HG03378 (cell line): ENCODE results near the gene GNB1L.
A peak's percentile ranks its signal among the peaks of the same experiment; 100 is the strongest.

Experiments used
- ATAC-seq: cut with Tn5 transposase; IDR thresholded peaks from one replicate; pipeline ENCODE4 v1.9.1; 2021; ENCODE audit warnings: mild to moderate bottlenecking, moderate library complexity; ENCODE audit not compliant: unreplicated experiment

Gene GNB1L

DNA sequence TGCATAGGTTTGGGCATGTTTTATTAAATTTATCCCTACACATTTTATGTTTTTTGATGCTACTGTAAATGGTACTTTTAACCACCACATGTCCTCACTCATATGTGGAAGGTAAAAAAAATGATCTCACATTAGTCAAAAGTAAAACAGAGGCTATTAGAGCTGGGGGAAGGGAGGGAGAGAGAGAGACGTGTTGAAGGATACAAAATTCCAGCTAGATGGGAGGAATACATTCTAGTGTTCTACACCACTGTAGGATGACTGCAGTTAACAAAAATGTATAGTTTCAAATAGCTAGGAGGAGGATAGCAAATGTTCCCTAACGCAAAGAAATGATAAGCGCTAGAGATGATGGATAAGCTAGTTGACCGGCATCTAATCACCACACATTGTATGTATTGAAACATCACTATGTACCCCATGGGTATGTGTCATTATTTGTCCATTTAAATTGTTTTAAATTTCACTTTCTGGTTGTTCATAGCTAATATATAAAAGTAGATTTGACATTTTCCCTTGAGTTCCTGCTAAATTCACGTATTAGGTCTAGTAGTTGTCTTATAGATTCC lies 9.9 kb upstream of the GNB1L start:
- ATAC-seq, result no peak

DNA sequence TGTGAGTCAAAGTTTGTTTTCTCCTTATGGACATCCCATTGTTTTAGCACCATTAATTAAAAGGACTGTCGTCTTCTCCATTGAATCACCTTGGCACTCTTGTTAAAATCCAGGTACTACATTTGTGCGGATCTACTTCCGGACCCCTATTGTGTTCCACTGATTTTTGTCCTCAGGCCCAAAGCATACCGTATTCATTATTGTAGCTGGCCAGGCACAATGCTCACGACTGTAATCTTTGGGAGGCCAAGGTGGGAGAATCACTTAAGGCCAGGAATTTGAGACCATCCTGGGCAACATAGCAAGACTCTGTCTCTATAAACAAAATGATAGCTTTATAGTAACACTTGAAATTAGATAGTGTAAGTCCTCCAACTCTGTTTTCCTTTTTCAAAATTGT lies 8.9 kb upstream of the GNB1L start:
- ATAC-seq, result no peak

DNA sequence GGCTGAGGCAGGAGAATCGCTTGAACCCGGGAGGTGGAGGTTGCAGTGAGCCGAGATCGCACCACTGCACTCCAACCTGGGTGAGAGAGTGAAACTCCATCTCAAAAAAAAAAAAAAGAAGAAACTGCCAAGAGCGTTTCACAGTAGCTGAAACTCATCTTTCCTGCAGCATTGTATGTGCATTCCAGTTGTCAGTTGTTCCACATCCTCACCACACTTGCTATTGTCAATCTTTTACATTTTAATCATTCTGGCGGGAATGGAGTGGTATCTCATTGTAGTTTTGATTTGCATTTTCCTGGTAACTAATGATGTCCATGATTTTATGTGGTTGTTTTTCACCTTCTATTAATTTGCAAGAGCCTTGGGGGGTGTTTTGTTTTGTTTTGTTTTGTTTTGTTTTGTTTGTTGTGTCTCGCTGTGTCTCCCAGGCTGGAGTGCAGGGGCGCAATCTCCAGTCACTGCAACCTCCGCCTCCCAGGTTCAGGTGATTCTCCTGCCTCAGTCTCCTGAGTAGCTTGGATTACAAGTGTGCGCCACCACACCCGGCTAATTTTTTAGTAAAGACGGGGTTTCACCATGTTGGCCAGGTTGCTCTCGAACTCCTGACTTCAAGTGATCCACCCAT lies 8.1 kb upstream of the GNB1L start:
- no peak for ATAC-seq

DNA sequence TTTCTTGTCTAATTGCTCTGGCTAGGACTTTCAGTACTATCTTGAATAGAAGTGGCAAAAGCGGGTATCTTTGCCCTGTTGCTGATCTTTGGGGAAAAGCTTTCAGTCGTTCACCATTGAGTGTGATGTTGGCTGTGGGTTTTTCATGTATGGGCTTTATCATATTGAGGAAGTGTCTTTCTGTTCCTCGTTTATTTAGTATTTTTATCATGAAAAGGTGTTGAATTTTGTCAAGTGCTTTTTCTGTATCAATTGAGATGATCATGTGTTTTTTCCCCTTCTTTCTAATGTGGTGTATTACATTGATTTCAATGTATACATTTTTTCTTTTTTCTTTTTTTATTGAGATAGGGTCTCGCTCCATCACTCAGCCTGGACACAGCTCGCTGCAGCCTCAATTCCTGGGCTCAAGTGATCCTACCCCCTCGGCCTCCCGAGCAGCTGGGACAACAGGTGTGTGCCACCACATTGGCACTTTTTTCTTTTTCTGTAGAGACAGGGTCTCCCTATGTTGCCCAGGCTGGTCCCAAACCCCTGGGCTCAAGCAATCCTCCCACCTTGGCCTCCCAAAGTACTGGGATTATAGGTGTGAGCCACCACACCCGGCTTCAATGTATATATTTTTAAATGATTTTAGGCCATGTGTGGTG lies 5.3 kb upstream of the GNB1L start:
- ATAC-seq, result no peak

DNA sequence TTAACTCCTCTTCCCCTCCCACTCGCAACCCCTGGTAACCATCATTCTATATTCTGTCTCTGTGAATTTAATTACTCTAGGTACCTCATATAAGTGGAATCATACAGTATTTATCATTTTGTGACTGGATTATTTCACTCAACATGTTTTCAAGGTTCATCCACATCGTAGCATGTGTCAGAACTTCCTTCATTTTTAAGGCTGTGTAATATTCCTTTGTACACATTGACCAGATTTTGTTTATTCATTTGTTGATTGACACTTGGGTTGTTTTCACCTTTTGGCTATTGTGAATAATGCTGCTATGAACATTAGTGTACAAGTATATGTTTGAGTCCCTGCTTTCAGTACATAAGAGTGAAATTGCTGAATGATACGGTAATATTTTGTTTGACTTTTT lies 2.7 kb upstream of the GNB1L start:
- no peak for ATAC-seq

DNA sequence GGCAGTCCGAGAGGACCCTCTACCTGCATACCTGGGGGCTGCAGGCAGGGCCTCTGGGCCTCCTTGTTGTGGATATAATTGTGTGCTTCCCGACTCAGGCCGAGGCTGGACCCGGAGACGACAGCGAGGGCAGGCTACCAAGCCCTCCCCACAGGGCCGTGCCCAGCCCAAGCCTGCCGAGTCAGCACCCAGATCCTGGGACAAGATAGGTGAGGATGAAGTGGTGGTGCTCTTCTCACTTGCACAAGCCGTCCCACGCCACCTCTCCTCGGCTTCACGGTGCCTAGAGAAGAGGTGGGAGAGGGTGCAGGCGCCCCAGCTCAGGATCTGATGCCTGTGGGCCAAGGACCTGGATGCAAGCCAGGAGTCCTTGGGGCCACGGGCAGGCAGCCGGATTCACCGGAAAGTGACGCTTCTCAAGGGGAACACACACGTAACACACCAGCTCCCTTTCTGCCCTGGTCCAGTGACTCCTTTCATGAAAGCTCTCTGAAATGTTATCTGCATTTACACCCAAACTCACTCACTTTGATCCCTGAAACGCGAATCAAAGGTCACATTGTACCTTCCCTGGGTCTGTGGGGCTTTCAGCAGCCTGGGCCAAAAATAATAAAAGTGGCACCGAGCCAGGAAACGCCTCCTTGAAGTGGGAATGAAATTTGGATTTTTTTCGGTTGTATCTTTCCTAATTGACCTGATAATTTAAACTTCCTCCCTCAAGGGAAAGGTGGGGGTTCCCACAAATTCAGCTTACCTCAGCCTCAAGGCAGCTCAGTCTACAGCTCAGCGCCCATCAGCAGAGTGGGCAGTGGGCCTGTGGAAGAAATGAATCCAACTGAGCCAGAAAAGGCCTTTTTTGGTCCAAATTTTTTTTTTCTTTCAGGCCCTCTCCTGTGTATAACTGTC lies 1.1 kb upstream of the GNB1L start:
- peak; percentile 19 for ATAC-seq

DNA sequence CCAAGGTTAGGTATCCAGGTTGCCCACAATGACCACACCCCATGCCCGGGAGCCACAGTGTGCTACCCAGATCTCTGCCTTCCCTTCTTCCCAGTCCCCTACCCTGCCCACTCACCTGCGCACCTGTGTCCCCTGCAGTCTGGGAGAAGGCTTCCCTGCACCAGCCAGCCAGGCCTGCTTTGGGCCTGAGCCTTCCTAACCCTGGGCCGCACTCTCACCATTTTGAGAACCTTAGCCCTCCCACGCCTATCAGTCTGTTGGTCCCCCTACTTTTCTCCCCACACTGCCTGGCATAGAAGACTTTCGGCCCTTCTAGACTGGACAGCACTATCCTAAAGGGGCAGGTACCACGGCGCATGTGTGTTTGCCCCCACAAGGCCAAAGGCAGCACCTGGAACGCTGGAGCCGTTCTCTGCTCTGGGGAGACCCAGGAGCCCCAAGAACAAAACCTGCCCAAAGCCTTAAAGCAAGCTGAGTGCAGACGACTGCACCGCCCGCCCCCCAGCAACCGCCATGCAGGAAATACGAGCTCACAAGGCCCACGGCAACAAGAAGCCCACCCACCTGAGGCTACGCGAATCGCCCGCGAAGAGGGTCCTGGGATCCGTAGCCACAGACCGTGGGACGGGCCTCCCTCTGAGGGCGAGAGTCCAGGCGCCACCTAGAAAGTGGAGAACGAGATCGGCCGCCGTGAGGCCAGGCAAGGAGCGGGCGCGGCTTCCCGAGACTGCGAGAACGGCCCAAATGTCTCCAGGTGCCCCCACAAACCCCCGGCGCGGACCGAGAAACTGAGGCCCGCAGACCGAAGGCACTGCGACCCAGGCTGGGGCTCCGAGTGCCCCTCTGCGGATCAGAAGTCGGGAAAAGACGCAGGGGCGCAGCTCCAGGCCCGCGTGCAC lies 546 bp downstream of the GNB1L start:
- ATAC-seq, result peak; percentile 11

DNA sequence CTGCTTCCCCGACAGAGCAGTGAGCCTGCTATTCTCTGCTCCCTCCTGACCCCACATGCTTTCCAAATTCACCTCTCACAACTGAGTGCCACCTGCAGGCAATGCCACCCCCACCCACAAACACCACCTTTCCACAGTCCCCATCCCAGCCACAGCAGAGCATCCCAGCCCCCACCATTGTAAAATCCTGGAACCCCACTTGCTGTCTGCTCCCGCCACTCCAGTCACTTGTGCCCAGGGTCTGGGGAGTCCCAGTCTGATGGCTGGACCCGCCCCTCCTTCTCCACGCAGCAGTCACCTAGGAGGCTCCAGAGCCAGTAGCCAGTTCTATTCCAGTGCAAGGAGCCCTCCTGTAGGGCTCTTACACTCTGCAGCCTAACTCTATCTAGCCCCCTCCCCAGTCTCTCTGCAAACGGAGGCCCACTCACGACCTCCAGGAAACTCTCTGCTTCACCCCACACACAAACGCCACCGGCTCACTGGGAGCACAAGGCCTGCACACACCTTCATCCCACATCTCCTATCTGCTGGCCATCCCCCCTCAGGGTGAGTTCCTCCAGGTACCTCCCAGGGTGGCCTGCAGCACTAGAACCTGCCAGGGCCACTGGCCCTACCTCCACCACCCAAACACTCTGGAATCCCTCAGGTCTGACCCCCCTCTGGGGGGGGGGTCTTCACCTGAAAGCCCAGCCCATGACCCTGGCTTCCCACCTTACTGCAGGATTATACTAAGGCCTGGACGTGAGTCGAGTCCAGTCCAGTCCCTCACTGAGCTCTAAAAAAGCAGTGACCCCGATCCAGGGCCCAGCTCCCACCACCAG lies 1.4 kb downstream of the GNB1L start:
- no peak for ATAC-seq

DNA sequence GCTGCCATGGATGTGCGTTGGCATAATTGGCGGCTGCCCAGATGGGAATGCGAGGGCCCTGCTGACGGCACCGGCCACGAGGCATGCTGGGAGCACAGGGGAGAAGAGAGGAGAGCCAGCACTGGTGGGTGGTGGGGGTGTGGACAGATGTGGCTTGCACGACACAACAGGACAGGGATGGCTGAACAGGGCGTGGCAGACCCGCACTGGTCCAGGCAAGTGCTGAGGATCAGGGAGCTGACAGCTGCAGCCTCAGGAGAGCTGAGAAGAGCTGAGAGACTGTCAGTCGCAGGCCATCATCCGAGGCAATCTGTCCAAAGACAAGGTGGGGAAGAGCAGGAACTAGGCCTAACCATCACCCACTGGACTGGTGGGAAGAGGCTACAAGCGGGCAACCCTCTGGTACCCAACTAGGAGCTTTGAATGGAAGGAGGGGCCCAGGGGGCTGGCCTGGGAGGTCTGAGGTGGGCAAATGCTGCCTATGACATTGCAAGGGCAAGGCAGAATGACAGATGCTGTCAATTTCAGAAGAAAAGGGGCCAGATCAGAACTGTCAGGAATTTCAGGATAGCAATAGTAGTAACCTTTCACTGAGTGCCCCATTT lies 2.4 kb downstream of the GNB1L start:
- no peak for ATAC-seq

DNA sequence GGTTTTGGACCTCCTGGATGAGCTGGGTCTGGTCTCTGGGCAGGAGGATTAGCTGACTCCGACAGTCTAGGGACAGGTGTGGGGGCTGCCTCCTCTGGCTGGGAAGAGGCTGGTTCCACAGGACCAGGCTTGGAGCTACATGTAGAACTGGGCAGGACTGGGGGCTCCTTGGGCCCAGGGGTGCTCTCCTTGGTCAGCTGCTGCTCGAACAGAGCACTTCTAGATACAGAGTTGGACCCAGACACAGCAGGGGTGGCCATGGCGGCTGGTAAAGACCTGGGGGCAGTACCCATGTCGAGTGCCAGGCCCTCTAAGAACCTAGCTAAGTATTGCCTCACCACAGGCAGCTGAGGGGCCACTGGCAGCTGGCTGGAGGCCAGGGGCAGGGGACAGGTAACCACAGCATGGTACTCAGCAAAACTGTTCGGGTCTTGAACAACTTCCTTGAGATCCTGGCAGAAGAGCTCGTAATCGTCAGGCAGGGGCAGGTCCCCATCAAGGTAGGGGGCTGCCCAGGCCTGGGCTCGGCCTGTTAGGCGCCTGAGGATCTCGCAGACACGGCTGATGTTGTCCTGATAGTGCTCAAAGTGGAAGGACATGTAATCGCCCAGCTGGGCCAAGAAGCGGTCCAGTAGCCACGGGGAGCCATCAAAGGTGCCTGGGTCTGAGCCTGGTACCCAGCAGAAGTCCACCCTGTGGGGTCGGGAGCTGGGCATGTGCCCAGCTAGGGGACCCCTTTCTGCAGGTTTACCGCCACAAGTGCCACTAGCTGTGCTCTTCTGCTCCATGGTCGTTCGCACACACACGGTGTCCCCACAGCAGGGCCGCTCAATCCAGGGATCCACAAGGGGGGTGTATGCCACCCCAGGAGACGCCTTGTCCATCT lies 3.1 kb downstream of the GNB1L start:
- ATAC-seq, result no peak

DNA sequence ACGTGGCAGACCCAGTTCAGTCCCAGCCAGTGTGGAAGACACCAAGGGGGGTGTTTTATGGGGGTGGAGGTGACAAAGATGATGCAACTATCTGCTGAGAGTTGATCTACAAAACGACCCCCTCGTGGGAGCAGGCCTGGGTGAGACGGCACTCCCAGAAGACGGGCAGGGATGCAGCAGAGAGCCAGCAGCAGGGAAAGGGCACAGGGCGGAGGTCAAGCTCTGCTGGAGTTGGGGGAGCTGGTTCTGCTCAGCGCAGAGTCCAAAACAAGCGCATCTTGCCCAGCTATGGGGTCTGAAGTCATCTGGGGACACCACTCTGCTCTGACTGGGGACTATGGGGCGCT lies 3.9 kb downstream of the GNB1L start:
- ATAC-seq, result no peak

DNA sequence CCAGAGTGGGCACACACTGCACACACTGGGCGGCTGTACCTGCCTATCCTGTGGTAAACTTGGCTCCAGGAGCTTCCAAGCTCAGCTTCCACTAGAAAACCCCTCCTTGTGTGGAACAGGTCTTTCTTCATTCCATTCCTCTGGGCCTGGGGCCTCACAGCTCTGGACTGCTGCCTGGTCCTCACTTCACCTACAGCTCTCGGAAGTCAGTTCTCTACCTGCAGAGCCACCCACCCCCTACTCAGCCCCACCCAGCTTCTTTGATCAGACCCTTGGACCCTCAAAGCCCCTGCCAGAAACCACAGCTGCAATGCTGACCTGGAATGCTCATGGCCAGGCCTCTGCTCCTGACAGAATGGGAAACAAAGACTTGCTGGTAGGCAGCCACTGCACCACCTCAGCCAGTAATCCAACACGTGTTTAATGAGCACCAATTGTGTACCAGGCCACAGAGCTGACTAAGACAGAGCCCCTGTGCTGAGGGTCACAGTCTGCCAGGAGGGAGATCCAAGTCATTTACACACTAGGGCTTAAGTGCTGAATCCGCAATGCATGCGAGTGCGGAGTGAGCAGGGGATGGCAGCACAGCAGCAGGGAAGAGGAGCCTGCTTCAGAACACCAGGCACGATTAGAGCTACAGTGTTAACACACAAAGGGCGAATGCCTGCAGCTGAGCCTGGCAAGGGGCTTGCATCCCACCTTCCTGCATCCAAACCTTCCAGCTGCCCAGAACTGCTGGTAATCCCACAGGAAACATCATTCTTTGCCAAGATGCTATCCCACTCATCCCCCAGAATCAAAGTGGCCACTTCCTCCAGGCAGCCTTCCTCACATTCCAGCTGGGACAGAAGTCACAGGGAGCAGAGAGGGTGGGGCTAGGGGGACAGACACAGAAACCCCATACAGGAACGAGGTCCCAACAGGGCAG lies 4.6 kb downstream of the GNB1L start:
- ATAC-seq, result no peak

DNA sequence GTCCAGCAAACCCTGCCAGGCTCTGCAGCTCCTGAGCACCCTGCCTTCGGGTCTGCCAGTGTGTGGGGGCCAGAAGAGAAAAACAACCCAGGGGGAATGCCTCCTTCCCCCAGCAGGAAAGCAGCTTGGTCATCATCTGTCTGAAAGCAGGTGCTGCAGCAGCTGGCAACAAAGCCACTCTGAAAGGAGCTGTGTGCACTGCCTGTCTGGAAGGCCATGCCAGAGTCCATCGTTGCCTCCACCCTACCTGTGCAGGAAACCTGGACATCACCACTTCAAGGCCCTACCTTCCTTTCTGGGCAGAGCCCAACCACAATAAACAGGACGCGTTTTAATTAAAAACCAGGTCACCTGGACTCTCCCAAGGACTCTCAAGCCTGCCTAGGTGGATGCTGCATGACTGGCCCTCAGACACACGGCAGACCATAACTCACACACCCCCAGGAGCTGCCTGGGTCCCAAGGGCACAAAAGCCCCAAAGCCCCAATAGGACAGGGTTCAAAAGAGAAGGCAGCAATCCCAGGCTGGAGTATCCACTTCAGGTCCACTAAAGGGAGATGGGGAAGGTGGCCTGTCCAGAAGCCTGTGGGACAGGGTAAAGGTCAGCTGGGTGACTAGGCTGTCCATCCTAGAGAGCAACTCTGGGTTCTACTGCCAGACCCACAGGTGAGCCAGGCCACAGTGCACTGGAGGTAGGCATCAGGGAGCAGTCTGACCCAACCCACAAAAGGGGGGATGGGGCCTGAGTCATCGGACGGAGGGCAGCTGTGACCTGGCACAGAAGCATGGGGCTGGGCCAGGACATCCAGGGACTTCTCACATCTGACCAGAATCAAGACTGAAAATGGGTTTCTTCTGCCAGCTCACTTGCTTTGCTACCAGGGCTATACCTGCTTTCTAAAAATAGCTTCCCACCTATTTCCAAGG lies 6.1 kb downstream of the GNB1L start:
- ATAC-seq, result no peak

DNA sequence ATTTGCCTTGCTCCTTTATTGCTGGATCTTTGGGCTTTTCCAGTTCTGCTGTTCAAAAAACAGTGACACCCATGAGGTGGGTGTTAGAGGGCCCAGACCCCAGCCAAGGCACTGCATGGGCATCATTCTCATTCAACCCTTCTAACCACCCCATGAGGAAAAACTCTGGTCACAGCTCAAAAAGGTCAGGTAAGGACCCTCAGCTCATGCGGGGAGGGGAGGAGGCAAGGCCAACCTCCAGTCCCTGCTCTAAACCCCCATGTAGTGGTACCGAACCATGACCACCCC lies 7.4 kb downstream of the GNB1L start:
- ATAC-seq, result no peak

DNA sequence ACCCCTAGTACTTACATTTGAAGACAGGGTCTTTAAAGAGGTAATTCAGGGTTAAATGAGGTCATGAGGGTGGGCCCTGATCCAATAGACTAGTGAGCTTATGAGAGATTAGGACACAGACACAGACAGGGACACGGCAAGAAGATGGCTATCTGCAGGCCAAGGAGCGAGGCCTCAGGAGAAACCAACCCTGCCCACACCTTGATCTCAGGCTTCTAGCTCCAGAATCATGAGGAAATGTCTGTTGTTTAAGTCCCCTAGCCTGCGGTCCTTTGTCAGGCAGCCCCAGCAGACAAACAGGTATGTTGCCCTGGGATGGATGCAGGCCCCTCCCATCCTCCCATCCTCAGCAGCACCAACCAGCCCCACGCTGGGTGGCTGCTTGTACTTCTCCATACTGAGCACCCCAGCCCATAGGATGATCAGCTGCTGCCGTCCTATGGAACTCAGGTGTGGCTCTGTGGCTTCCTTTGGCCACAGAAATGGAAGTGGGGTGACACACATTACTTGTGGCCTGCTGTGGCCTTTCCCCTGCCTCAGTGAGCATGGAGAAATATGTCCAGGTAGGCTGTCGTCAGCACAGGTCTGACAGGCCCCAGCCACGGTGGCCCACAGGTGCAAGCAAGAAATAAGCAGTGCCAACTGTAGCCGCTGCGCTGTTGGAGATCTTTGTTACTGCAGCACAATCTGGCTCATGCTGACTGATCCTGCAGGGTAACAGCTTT lies 7.9 kb downstream of the GNB1L start:
- ATAC-seq, result no peak
